Hepatocyte (in vitro differentiated cells): ENCODE measurements around the gene HIVEP1. TPM values are rescaled to one million over a fixed set of nuclear protein-coding genes. Genes with fewer than 3 reads are reported as not detected.

ENCODE experiments used
- DNase-seq: peaks from one replicate; pipeline ENCODE4 v3.0.0-alpha.2; 2016; ENCODE audit warnings: low spot score
- H2AFZ ChIP-seq: fragments of 200-600 bp; sonication (generic); 2 replicates; pipeline ENCODE4 v1.6.0; 2016; ENCODE audit warnings: antibody characterized with exemption, mild to moderate bottlenecking
- H3K27ac ChIP-seq: fragments of 200-600 bp; sonication (generic); 2 replicates; pipeline ENCODE4 v1.5.1; 2016; ENCODE audit warnings: mild to moderate bottlenecking
- H3K27me3 ChIP-seq: fragments of 200-600 bp; sonication (generic); 2 replicates; pipeline ENCODE4 v1.6.1; 2016
- H3K36me3 ChIP-seq: fragments of 200-600 bp; sonication (generic); replicated peaks from 2 replicates; pipeline ENCODE4 v1.5.1; 2016; ENCODE audit warnings: low read depth; ENCODE audit not compliant: insufficient read depth
- H3K4me1 ChIP-seq: fragments of 200-600 bp; sonication (generic); 2 replicates; pipeline ENCODE4 v1.5.1; 2016; ENCODE audit warnings: mild to moderate bottlenecking, moderate library complexity; ENCODE audit not compliant: insufficient read depth
- H3K4me2 ChIP-seq: fragments of 200-600 bp; sonication (generic); 2 replicates; pipeline ENCODE4 v1.6.0; 2016
- H3K4me3 ChIP-seq: fragments of 200-600 bp; sonication (generic); 2 replicates; pipeline ENCODE4 v1.5.1; 2016; ENCODE audit warnings: mild to moderate bottlenecking
- H3K79me2 ChIP-seq: fragments of 200-600 bp; sonication (generic); 2 replicates; pipeline ENCODE4 v1.6.0; 2017; ENCODE audit warnings: mild to moderate bottlenecking
- H3K9me2 ChIP-seq: fragments of 200-600 bp; sonication (generic); replicated peaks from 2 replicates; pipeline ENCODE4 v1.6.0; 2017; ENCODE audit warnings: mild to moderate bottlenecking; ENCODE audit not compliant: insufficient read depth
- H3K9me3 ChIP-seq: fragments of 200-600 bp; sonication (generic); 2 replicates; pipeline ENCODE4 v1.5.1; 2016; ENCODE audit warnings: low read depth, mild to moderate bottlenecking
- H4K20me1 ChIP-seq: fragments of 200-600 bp; sonication (generic); 2 replicates; pipeline ENCODE4 v1.6.0; 2016; ENCODE audit warnings: mild to moderate bottlenecking; ENCODE audit not compliant: insufficient read depth, poor library complexity, severe bottlenecking
- CTCF ChIP-seq: fragments of 200-600 bp; sonication (generic); IDR thresholded peaks from 2 replicates; pipeline ENCODE4 v1.5.1; 2016; ENCODE audit warnings: antibody characterized with exemption, mild to moderate bottlenecking; ENCODE audit not compliant: poor library complexity
- EZH2 ChIP-seq: fragments of 200-600 bp; sonication (generic); IDR thresholded peaks from 2 replicates; pipeline ENCODE4 v1.6.1; 2016; ENCODE audit warnings: antibody characterized with exemption, mild to moderate bottlenecking, borderline replicate concordance
- EZH2phosphoT487 ChIP-seq: fragments of 200-600 bp; sonication (generic); IDR thresholded peaks from one replicate; pipeline ENCODE4 v1.6.1; 2018; ENCODE audit warnings: antibody characterized with exemption, mild to moderate bottlenecking, low read depth, moderate library complexity; ENCODE audit not compliant: unreplicated experiment, severe bottlenecking
- WGBS: methylation state at CpG from one replicate; pipeline ENCODE4 v1.1.6; 2016; ENCODE audit warnings: low lambda C conversion rate; ENCODE audit errors: missing lambda C conversion rate; 5-methylcytosine and 5-hydroxymethylcytosine counted together
- polyA plus RNA-seq: library from polyadenylated mRNA; unstranded; fragments of >200 nt; fragmentation: Nextera tagmentation; extraction: Ambion mirVana; gene quantifications from 2 replicates; pipeline ENCODE4 v1.2.1, GENCODE V29; 2016
- total RNA-seq: library from RNA; depleted of rRNA; stranded (reverse); fragments of >200 nt; gene quantifications from 2 replicates; pipeline ENCODE4 v1.2.3, GENCODE V29; 2014

HIVEP1 gene
- total and polyA plus RNA-seq, 2 experiments from 2014 or later = 8.7 to 33.7 TPM

- Histone ChIP-seq H3K9me2 (no peaks in the 10 kb centered on the region), H3K4me2 (no peak overlapping the region), H3K27ac (no peak overlapping the region), H3K27me3 (no peaks in the 10 kb centered on the region), H3K9me3 (no peaks in the 10 kb centered on the region), H4K20me1 (peaks cover 4% of the 10 kb centered on the region), H2AFZ (no peak overlapping the region), H3K4me1 (no peaks in the 10 kb centered on the region), H3K79me2 (peaks cover 86% of the 10 kb centered on the region), H3K4me3 (no peak overlapping the region), H3K36me3 (no peaks in the 10 kb centered on the region)
- WGBS = 88% methylated on average over 5 of the region's 5 CpGs
- TF ChIP-seq CTCF (no peak), EZH2 (no peak), EZH2phosphoT487 (no peak)
- DNase-seq = no peak
Measured at GRCh38 chr6:12078014-12078413, 65.9 kb downstream of the HIVEP1 start.

- WGBS = 75% methylated on average over 2 of the region's 2 CpGs
- peaks cover 22% of the 10 kb centered on the region for H4K20me1 ChIP-seq
- DNase-seq = no peak
Measured at GRCh38 chr6:12081771-12082170, 69.7 kb downstream of the HIVEP1 start.

GRCh38 chr6:12082368-12082767 lies 70.3 kb downstream of the HIVEP1 start:
- no peak for TF ChIP-seq EZH2
- no peak for TF ChIP-seq EZH2phosphoT487
- no peak for TF ChIP-seq CTCF
- H3K4me3 ChIP-seq = no peak overlapping the region
- no peaks in the 10 kb centered on the region for H3K4me1 ChIP-seq
- no peaks in the 10 kb centered on the region for H3K9me3 ChIP-seq
- H3K36me3 ChIP-seq = no peaks in the 10 kb centered on the region
- H3K9me2 ChIP-seq = no peaks in the 10 kb centered on the region
- H3K79me2 ChIP-seq = peaks cover 90% of the 10 kb centered on the region
- H4K20me1 ChIP-seq = peaks cover 24% of the 10 kb centered on the region
- no peak overlapping the region for H3K27ac ChIP-seq
- no peak overlapping the region for H3K4me2 ChIP-seq
- no peak for DNase-seq
- WGBS = 100% methylated on average over 3 of the region's 3 CpGs
- no peaks in the 10 kb centered on the region for H3K27me3 ChIP-seq
- no peak overlapping the region for H2AFZ ChIP-seq

More at GRCh38 chr6:12081771-12082170, 69.7 kb downstream of the HIVEP1 start:
- no peaks in the 10 kb centered on the region for H3K36me3 ChIP-seq
- no peak overlapping the region for H3K27ac ChIP-seq
- no peaks in the 10 kb centered on the region for H3K9me2 ChIP-seq
- H3K4me2 ChIP-seq = no peak overlapping the region
- H3K9me3 ChIP-seq = no peaks in the 10 kb centered on the region
- no peak overlapping the region for H3K4me3 ChIP-seq
- no peak overlapping the region for H2AFZ ChIP-seq
- H3K79me2 ChIP-seq = peaks cover 90% of the 10 kb centered on the region
- TF ChIP-seq CTCF (no peak), EZH2 (no peak), EZH2phosphoT487 (no peak)
- no peaks in the 10 kb centered on the region for H3K27me3 ChIP-seq
- H3K4me1 ChIP-seq = no peaks in the 10 kb centered on the region

- no peak overlapping the region for H3K27ac ChIP-seq
- H3K4me1 ChIP-seq = no peaks in the 10 kb centered on the region
- DNase-seq = no peak
- no peaks in the 10 kb centered on the region for H3K9me2 ChIP-seq
- H3K9me3 ChIP-seq = no peaks in the 10 kb centered on the region
- peaks cover 89% of the 10 kb centered on the region for H3K79me2 ChIP-seq
- WGBS = 88% methylated on average over 2 of the region's 2 CpGs
- no peak overlapping the region for H3K4me3 ChIP-seq
- H3K27me3 ChIP-seq = no peaks in the 10 kb centered on the region
- TF ChIP-seq EZH2 = no peak
- no peak for TF ChIP-seq CTCF
- TF ChIP-seq EZH2phosphoT487 = no peak
- H3K36me3 ChIP-seq = no peaks in the 10 kb centered on the region
- H3K4me2 ChIP-seq = no peak overlapping the region
- H4K20me1 ChIP-seq = peaks cover 21% of the 10 kb centered on the region
- no peak overlapping the region for H2AFZ ChIP-seq
Measured at GRCh38 chr6:12083302-12083701, 71.2 kb downstream of the HIVEP1 start.
